ENCODE results near the gene MAGEL2.
"Not testable (repeated sequence)": the region's sequence is repeated elsewhere in the genome, so short reads cannot be mapped to it uniquely, and the experiment has no call there.

Gene MAGEL2

DNA sequence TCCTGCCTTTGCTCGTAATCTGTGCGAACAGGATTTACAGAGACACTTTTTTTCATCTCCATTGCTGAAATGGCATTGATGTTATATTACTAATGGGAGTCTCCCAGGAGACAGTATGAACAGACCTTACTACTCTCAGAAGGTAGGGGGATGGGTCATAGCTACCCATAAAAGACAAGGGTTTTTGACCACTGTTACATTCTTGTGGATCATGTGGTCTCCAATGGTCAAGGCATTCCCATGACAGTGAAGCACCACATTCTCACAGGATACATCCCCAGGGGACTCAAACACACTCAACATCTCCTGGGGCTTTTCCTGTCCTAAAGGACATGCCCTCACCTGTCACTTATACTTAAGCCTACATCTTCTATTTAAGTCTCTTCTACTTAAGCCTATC lies 41.4 kb downstream of the MAGEL2 start:
- no peak for DNase-seq (ENCODE audit: low spot score)

DNA sequence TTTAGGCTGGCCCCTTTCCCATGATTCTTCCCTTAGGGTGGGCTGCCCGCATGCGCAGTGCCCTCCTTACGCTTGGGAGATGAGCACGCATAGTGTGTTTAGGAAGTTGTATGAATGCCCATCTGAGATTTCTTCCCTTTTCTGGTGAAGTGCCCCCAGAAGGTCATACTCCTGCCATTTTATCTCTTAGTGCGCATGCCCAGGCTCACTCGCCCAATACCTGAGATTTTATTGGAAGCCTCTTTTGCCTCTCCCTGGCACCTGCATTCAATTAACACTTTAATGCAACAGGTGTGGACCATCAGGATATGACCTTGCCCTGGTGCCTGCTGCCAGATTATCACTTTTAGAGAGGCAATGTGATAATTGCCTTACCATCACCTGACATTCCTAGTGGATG lies 45.5 kb downstream of the MAGEL2 start:
- DNase-seq (ENCODE audit: low spot score), result no peak

DNA sequence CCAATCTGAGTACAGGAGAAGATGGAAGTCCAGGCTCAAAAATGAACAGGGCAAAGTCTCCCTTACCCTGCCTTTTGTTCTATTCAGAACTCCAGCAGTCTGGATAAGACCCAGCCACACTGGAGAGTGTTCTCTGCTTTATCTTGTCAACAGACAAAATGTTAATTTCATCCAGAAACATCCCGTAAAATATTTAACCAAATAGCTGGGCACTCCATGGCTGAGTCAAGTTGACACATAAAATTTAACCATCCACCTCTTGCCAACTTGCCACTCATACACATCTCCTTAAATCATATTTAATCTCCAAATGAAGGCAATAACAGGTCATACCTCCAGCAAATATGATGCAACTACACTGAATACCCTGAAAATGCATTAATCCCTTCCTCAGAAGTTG lies 48.6 kb downstream of the MAGEL2 start:
- no peak for DNase-seq (ENCODE audit: low spot score)

DNA sequence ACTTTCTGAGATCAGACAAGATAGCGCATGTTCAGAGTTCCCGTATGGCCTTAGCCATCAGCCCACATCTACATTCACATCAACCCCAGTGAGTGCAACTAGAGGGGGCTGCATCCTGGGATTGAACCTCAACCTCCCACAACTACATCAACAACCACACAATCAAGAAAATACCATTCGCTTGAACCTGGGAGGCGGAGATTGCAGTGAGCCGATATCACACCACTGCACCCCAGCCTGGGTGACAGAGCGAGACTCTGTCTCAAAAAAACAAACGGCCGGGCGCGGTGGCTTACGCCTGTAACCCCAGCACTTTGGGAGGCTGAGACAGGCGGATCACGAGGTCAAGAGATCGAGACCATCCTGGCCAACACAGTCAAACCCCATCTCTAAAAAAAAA lies 50.4 kb downstream of the MAGEL2 start:
- DNase-seq (ENCODE audit: low spot score), result not testable (repeated sequence)

DNA sequence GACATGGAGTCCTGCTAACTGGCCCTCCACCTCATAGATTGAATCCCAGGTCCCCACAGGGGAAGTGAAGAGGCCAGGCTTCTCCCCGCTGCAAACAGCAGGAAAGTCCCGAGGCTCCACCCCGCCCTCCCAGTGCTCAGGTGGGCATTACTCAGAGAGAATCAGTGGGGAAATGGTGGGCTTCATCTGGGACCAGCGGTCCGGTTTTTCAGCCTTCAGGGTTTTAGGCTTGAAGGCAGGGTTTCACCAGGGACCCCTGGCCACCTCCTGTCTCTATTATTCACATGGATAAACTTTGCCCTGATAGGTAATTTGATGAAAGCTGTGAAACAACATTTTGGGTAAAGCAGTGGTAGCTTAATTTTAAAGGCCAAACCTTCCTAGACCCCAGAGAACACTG lies 50.9 kb downstream of the MAGEL2 start:
- DNase-seq (ENCODE audit: low spot score), result no peak

DNA sequence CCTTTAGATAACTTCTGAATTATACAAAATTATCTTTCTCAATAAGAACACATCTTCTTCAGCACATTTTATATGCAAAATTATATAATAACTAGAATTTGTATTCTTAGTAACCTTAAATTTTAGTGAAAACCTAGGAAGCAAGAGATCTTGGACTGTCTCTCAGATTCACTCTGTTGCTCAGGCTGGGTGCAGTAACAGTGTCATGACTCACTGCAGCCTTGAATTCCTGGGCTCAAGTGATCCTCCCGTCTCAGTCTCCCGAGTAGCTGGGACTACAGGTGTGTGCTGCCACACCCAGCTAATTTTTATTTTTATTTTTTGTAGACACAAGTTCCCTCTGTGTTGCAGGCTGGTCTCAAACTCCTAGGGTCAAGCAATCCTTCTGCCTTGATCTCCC lies 52.3 kb downstream of the MAGEL2 start:
- no peak for DNase-seq (ENCODE audit: low spot score)

DNA sequence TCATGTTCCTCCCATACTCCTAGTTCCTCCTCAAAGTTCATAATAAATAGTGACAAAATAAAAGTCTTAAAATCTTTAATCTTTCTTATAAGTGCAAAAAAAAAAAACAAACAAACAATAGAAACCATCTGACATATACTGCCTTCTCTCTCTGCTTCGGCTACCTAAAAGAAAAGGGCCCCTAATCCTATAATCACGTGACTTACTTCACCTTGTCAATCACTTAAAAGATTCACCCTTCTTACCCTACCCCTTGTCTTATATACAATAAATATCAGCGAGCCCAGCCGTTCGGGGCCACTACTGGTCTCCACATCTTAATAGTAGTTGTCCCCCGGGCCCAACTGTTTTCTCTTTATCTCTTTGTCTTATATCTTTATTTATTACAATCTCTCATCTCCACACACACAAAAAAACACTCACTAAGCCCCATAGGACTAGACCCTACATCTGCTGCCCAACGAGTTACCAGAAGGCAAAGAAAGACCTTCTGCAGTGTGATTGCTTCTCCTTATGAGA lies 53.4 kb downstream of the MAGEL2 start:
- DNase-seq (ENCODE audit: low spot score), result no peak
